ENCODE measurements around the gene MED22.

MED22 gene

GRCh38 chr9:133355881-133356357, 8.0 kb upstream of the MED22 start:
- no peak for DNase-seq (ENCODE audit: low read depth in 3 of 3)

DNA sequence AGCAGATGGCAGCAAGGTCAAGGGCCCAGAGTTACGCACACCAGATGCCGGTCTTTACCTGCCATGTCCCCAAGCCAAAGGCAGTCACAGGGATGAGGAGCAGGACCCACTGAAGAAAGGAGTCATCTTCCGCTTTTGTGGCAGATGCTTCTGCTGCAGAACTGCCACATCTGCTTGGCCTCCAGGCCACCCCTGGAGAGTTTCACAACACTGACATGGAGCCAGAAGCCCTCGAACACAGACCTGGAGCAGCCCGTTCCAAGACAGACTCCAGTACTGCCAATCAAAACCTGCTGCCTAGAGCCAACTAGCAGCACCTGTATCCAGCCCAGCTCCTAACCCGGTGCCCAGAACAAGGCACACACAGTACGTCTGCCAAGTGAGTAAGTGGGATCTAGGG, 6.8 kb upstream of the MED22 start:
- DNase-seq (ENCODE audit: low read depth in 3 of 3), result no peak

DNA sequence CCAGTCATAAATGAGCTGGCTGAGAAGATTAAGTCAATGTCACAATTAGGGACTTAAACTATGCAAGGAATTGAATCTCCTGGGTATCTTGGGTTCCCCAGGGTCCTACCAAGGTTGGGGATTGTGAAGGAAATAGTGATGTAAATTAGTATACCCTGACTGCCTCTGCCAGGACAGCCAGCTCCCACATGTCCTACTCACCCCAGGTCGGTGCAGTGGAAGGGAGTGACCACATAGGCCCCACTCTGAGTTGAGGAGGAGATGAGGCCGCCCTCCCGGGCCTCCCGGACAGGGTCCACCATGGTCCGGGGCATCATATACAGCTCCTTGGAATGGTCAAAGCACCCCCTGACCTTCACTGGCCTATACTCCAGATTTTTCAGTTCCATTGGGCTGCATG, 5.6 kb upstream of the MED22 start:
- DNase-seq (ENCODE audit: low read depth in 3 of 3), result no peak

DNA sequence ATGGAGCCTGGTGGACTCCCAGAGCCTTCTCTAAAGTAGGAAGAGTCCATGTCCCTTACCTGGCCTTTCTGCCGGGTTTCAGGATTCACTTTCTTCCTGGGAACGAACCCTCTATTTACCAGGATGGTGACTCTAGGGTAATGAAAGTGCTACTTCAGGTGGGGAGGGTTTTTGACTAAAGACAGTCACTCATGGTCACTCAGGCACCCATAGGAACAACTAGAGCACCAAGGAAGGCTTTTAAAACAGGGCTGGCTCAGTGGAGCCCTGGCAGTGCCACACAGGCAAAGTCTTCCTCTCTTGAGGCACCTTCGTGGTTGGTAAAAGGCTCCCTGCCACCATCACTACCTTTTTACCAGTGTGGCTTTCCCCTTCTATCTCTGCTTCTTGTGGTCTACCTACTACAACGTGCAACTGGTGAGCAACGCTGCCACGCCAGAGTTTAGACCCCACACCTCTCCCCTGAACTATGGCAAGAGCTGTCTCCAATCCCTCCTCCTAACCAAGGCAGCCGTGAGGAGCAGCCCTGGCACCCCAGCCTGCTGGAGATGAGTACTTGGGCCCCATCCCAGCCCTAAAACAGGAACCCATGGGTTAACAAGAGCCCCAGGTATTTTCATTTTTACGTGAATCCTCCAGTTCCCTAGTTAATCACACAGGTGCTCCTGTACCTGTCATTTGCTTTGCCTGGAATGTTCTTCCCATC, 4.9 kb upstream of the MED22 start:
- no peak for DNase-seq (ENCODE audit: low read depth in 3 of 3)

DNA sequence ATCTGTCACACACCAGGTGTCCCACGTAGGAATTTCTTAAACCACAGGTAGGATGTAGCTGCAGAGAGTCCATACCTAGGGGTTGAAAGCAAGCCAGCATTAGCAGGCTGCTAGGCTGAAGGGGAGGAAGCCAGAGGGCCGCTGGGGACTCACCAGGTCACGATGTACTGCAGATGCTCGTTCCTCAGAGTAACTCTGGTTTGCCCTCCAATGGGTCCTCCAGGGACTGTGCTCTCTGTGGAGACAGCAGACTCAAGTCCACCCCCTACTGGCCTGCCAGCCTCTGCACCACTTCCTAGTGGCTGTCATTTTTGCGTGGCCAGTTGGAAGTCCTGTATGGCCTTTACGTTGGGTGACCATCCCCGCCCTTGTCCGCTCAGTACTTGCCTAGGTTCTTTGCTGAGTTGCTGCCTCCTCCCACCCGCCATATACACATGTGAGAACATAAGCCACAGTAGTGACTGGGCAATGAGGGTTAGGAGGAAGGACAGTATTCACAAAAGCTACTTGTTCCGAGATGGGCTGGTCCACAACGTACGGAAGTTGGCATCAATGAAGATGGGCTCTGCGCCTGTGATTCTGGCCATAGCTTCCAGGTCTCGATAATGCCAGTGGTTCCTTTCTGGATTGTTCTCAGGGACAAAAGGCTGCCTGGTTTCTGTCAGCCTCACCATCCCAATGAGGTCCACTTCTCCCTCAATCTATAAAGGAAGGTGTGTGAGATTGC, 4.1 kb upstream of the MED22 start:
- DNase-seq (ENCODE audit: low read depth in 3 of 3), result no peak

GRCh38 chr9:133351526-133351907, 3.6 kb upstream of the MED22 start:
- no peak for DNase-seq (ENCODE audit: low read depth in 3 of 3)

- DNase-seq (ENCODE audit: low read depth in 3 of 3), result no peak
These were observed 2.2 kb upstream of the MED22 start for GRCh38 chr9:133349965-133350616.

GRCh38 chr9:133348718-133349573, 1.0 kb upstream of the MED22 start:
- DNase-seq (ENCODE audit: low read depth in 3 of 3), result no peak

GRCh38 chr9:133347515-133347984, 381 bp downstream of the MED22 start:
- no peak for DNase-seq (ENCODE audit: low read depth in 3 of 3)

- no peak for DNase-seq (ENCODE audit: low read depth in 3 of 3)
These were observed 1.7 kb downstream of the MED22 start for GRCh38 chr9:133346021-133346785.

- no peak for DNase-seq (ENCODE audit: low read depth in 3 of 3)
These were observed 2.3 kb downstream of the MED22 start for GRCh38 chr9:133345596-133345995.

DNA sequence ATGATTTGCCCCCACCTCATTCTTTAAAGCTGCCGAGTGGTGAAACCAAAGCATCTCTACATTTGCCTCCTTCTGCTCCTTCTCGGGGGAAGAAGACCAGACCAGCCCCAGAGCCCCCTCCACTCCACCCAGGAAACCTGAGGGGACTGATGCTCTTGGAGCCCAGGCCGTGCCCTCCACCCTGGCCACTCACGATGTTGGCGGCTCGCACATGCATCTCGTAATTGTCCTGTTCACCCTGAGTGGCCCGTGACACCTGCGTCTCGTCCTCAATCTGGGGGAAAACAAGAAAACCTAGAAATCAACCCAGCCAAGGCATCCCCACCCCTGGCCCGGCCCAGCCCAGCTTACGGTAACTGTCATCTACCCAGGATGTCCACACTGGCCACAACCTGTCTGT, 3.0 kb downstream of the MED22 start:
- no peak for DNase-seq (ENCODE audit: low read depth in 3 of 3)

- DNase-seq (ENCODE audit: low read depth in 3 of 3), result no peak
These were observed 3.9 kb downstream of the MED22 start for GRCh38 chr9:133344071-133344470.

- no peak for DNase-seq (ENCODE audit: low read depth in 3 of 3)
These were observed 5.4 kb downstream of the MED22 start for GRCh38 chr9:133342570-133342969.

GRCh38 chr9:133342069-133342406, 5.9 kb downstream of the MED22 start:
- DNase-seq (ENCODE audit: low read depth in 3 of 3), result no peak

- no peak for DNase-seq (ENCODE audit: low read depth in 3 of 3)
These were observed 6.4 kb downstream of the MED22 start for GRCh38 chr9:133341369-133342068.

- no peak for DNase-seq (ENCODE audit: low read depth in 3 of 3)
These were observed 7.0 kb downstream of the MED22 start for GRCh38 chr9:133340916-133341315.

- no peak for DNase-seq (ENCODE audit: low read depth in 3 of 3)
These were observed 7.7 kb downstream of the MED22 start for GRCh38 chr9:133340256-133340655.

GRCh38 chr9:133339641-133340040, 8.3 kb downstream of the MED22 start:
- DNase-seq (ENCODE audit: low read depth in 3 of 3), result no peak
